Activated T-helper 17 cell treated with anti-CD3 and anti-CD28 coated beads, Interleukin-2, amount 50 U/mL, for 72 hours (primary cell): Measurements from ENCODE around the gene PIGX. TPM values are rescaled to one million over a fixed set of nuclear protein-coding genes. Genes with fewer than 3 reads are reported as not detected.

Experiments
- total RNA-seq, 2 donors: library from RNA; stranded (reverse); gene quantifications; one replicate each; pipeline ENCODE4 v1.2.3, GENCODE V29; 2022

The PIGX gene
- total RNA-seq, 2 donors from 2014 or later: 38.6 to 52.8 TPM

Other genes with a start within 250 kb of the PIGX start
- gene RNF168, start 208.6 kb upstream of the PIGX start, total RNA-seq: 10 to 100 TPM; 16.6 to 24.7 TPM
- not detected for gene SMCO1, start 197.0 kb upstream of the PIGX start, total RNA-seq
- 10 to 100 TPM; 11.3 to 18.5 TPM for gene WDR53, start 143.8 kb upstream of the PIGX start, total RNA-seq
- gene FBXO45, start 143.7 kb upstream of the PIGX start, total RNA-seq: 10 to 100 TPM; 13.0 to 22.0 TPM
- 10 to 100 TPM; 26.5 to 42.3 TPM for gene NRROS, start 72.7 kb upstream of the PIGX start, total RNA-seq
- gene CEP19, start 127 bp upstream of the PIGX start, total RNA-seq: 1 to 10 TPM; 3.7 to 4.5 TPM
- 100 to 1,000 TPM in 1 of 2 donors, 10 to 100 TPM in 1; 94.8 to 108 TPM for gene PAK2, start 27.5 kb downstream of the PIGX start, total RNA-seq
- gene SENP5, start 155.5 kb downstream of the PIGX start, total RNA-seq: 10 to 100 TPM; 29.5 to 37.2 TPM
- 10 to 100 TPM; 68.1 to 89.0 TPM for gene NCBP2, start 230.2 kb downstream of the PIGX start, total RNA-seq